Measurements from ENCODE around the gene CISD1.

CISD1 gene

DNA sequence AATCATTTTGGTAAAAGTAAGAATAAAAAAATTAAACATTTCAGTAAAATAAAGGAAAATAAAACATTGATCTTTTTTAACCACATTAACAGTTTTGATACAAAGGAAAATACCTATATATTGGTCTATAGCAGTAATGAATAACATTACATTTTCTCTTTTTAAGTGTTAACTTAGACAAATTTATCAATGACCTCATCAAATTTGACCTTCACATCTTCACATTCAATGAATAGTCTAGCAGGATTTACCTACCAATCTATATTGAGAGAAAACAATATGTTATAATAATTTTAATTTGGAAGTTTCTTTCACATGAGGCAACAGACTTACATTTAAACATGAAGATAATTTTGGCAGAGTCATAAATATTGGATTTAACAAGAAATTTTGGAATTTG is 47.9 kb downstream of the CISD1 start:
- DNase-seq: no peak

DNA sequence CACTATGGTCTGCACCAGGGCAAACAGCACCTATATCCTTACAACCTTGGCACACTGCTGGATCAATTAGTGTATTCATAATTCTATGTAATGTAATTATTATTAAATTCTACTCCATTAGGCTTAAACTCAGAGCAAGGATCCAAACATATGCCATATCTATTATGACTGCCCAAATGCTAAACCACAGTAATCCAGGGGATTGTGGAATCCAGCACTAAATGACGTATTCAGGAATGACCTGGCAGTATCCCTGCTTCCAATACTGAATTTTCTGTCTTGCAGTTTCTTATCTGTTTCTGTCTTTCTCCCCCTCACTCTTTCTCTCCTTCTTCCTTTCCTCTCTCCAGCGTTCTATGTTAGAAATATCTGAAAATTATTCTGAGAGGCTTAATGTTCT is 49.4 kb downstream of the CISD1 start:
- DNase-seq: no peak

- DNase-seq: no peak
Measured at GRCh38 chr10:58319599-58319998, 50.6 kb downstream of the CISD1 start.

GRCh38 chr10:58320351-58321049 is 51.5 kb downstream of the CISD1 start:
- no peak for DNase-seq

DNA sequence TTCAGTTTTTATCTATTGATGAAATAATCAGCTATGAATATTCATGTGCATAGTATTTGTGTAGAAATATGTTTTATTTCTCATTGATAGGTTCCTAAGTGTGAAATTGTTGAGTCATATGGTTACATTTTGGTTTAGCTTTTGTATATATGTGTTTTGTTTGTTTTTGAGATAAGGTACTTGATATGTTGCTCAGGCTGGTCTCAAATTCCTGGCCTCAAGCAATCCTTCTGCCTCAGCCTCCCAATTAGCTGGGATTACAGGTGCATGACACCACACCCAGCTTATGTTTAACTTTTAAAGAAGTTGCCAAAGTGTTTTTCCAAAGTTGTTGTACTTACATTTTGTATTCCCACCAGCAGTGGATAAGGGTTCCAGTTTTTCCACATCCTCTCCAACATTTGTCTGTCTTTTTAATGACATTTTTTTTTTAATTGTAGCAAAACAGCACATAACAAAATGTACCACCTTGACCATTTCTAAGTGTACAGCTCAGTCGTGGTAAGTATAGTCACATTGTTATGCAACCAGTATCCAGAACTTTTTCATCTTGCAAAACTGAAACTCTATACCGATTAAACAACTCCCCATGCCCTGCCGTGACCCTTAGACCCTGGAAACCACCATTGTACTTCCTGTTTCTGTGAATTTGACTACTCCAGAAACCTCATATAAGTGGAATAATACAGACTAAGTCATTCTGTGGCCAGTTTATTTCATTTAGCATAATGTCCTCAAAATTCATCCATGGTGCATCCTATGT is 53.3 kb downstream of the CISD1 start:
- DNase-seq: peak; percentile 43

DNA sequence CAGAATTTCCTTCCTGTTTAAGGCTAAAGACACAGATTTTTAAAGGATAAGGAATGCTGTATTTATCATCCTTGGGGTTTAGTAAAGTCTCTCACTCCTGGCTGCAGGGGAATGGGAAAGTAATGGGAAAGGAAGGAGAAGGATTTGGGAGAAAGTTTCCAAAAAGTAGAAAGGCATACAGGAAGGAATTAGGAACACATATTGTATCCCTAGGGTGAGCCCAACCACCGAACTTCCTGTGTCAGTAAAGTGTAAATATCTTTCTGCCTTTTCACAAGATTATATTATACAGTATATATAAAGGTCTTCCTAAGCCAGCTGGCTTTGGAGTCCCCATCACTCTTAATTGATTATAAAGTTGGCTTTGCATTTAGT is 53.9 kb downstream of the CISD1 start:
- no peak for DNase-seq

GRCh38 chr10:58326967-58327381 is 58.0 kb downstream of the CISD1 start:
- DNase-seq: no peak

DNA sequence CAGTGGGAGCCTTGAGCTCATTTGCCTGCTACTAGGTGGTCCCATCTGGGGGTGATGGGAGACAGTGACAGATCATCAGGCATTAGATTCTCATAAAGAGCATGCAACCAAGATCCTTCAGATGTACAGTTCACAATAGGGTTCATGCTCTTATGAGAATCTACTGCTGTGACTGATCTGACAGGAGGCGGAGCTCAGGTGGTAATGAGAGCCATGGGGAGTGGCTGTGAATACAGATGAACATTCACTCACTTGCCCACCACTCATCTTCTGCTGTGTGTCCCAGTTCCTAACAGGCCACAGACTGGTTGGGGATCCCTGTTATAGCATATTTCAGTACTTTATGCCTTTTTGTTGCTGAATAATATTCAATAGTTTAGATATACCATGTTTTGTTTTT is 59.3 kb downstream of the CISD1 start:
- no peak for DNase-seq

DNA sequence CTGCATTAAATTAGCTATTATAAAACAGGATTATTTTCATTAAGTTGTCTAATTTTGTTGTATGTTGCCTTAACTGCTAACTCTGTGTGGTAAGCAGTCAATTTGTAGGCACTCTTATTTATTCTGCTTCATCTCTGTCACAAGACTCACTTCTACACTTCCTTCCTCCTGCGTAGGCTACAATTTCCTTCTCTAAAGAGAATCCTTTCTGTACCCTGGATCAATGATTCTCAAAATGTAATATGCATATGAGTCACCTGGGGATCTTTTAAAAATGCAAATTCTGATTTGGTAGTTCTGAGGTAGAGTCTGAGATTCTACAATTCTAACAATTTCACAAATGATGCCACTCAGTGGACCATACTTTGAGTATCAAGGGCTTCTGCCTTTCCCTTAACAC is 61.5 kb downstream of the CISD1 start:
- DNase-seq: no peak

DNA sequence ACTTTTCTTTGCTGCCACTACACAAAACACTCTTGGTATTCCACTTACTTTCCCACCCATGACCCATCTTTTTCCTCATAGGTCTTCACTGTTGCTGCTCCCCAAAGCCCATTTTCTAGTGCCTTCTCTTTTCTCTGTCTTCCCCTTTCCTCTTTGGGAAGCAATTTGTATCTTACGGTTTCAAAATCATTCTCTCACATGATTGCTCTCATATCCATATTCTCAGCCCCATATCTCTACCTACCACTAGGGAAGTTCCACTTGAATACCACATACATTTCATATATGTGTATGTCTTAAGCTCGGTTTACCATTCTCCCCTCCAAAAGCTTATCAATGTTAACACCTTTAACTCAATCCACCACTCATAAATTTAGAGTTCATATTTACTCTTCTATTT is 62.7 kb downstream of the CISD1 start:
- no peak for DNase-seq

DNA sequence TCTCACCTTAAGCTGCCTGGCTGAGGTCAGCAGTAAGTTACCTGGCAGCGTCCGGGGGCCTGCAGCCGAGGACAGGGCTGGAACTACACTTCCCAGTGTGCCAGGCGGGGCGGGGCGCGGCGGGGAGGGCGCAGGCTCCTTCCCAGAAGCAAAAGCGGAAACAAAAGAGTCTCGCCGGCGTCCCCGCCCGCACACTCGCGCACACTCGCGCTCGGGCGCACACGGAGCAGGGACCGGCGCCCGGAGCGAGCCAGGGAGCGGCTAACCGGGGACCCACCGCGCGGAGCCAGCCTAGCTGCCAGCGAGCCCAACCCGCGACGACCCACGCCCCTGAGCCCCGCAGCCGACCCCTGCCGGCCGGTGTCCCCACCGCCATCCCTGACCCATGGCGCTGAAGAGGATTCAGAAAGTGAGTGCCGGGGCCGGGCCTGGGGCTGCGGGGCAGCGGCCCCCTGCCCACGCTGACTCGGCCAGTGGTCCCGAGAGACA is 65.9 kb downstream of the CISD1 start, which contains the start of gene UBE2D1:
UBE2D1 (plus strand) TSS at position 190 of the 489 bp plus-strand sequence; CDS start at position 386, 196 bp downstream.
- peak; percentile 25 for DNase-seq

DNA sequence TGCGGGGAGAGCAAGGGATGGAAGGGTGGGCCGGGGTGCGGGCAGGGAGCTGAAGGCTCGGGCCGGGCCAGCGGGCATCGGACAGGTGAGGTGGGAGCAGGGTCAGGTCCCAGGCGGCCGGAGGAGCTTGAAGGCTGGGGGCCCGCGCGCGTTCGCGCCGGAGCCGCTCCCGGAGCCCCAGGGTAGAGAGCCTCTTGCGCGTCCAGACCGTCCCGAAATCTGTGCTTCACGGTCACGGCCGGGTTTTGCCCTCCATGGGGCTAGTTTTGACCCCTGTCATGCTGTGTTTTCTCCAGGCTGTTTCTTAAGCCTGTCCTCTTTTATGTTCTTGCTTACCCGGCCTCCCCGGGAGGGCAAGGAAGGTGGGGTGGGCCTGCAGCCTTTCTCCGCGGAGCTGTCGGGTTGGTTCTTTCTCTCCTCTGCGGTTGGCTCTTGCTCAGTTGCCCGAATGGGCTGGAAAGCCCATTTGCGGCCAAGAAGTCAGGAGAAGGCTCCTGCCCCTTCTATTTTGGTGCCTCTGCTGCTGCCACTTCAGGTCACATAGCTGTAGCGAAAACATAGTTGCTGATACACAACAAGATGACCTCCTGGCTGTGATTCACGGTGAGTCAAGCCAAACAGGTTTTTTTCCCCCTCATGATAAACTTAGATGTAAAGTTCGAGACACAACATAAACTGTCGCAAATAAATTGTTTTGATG is 66.5 kb downstream of the CISD1 start:
- no peak for DNase-seq

DNA sequence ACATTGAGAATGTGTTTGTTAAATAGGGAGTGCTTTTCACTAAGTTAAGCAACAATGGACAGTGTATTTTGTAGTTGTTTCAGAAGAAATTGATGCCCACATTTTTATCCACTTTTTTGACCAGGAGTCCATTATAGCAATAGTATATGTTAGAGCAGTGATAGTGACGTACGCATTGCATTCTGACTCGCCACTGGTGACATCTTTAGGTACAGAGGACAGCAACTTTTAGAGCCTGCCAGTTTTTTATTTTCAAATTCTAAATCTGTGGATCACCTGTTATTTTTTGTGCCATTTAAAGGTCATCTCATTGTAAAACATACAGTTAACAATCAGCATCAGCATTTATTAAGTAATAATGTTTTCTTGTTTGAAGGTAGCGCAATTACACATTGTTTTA is 67.3 kb downstream of the CISD1 start:
- DNase-seq: no peak

All from KG1 (cell line).